Metanephros (tissue), 1 donor: ENCODE results near the gene F9. TPM values are rescaled to one million over a fixed set of nuclear protein-coding genes. Genes with fewer than 3 reads are reported as not detected.

Source experiments
- total RNA-seq: library from RNA; depleted of rRNA; stranded (reverse); fragments of >200 nt; gene quantifications from one replicate; pipeline ENCODE4 v1.2.3, GENCODE V29; 2014

F9 gene
- total RNA-seq, result not detected

GRCh38 chrX:139530550-139530949 is at the start of gene F9:
Gene F9 (plus strand): TSS chrX:139530739. CDS start chrX:139530765, 26 bp downstream.

Other genes starting within 250 kb of the F9 start
- gene MCF2, start 177.4 kb downstream of the F9 start, total RNA-seq, result 1.2 TPM